GM23338 (cell line): ENCODE results near the gene HMGCLL1. TPM values are rescaled to one million over a fixed set of nuclear protein-coding genes. Genes with fewer than 3 reads are reported as not detected.

Source experiments
- ATAC-seq: fragments of 200-7000 bp; cut with Tn5 transposase; 3 replicates; pipeline ENCODE4 v1.9.1; 2020
- DNase-seq: peaks from one replicate; pipeline ENCODE4 v3.0.0-alpha.2; 2015; ENCODE audit warnings: low spot score
- H2AFZ ChIP-seq: fragments of 200-600 bp; sonication (generic); 2 replicates; pipeline ENCODE4 v1.8.0; 2016; ENCODE audit warnings: antibody characterized with exemption, mild to moderate bottlenecking, moderate library complexity
- H3F3A ChIP-seq: fragments of 200-600 bp; sonication (generic); replicated peaks from 2 replicates; pipeline ENCODE4 v1.8.0; 2017; ENCODE audit warnings: antibody characterized with exemption, mixed run types, low read depth
- H3K27ac ChIP-seq: fragments of 200-600 bp; sonication (generic); 2 replicates; pipeline ENCODE4 v1.6.1; 2016; ENCODE audit warnings: low read depth
- H3K27me3 ChIP-seq: fragments of 200-600 bp; sonication (generic); 2 replicates; pipeline ENCODE4 v1.8.0; 2016; ENCODE audit warnings: mild to moderate bottlenecking, mixed run types, moderate library complexity; ENCODE audit not compliant: insufficient read depth
- H3K36me3 ChIP-seq: fragments of 200-600 bp; sonication (generic); 2 replicates; pipeline ENCODE4 v1.8.0; 2016; ENCODE audit warnings: mild to moderate bottlenecking; ENCODE audit not compliant: insufficient read depth
- H3K4me1 ChIP-seq: fragments of 200-600 bp; sonication (generic); 2 replicates; pipeline ENCODE4 v1.8.0; 2016; ENCODE audit warnings: mild to moderate bottlenecking, moderate library complexity; ENCODE audit not compliant: insufficient read depth
- H3K4me2 ChIP-seq: fragments of 200-600 bp; sonication (generic); 2 replicates; pipeline ENCODE4 v1.7.1; 2017; ENCODE audit warnings: mixed run types
- H3K4me3 ChIP-seq: fragments of 200-600 bp; sonication (generic); 2 replicates; pipeline ENCODE4 v1.6.1; 2016; ENCODE audit warnings: mixed run types
- H3K79me2 ChIP-seq: fragments of 200-600 bp; sonication (generic); replicated peaks from 2 replicates; pipeline ENCODE4 v1.8.0; 2017; ENCODE audit warnings: mild to moderate bottlenecking; ENCODE audit not compliant: insufficient read depth
- H3K9me2 ChIP-seq: fragments of 200-600 bp; sonication (generic); 2 replicates; pipeline ENCODE4 v1.8.0; 2017; ENCODE audit not compliant: insufficient read depth
- H4K20me1 ChIP-seq: fragments of 200-600 bp; sonication (generic); replicated peaks from 2 replicates; pipeline ENCODE4 v1.8.0; 2017; ENCODE audit warnings: mild to moderate bottlenecking; ENCODE audit not compliant: insufficient read depth
- H3K27ac Mint-ChIP-seq: 2 replicates; pipeline ENCODE4 v1.8.0; 2020; ENCODE audit warnings: inconsistent platforms, mild to moderate bottlenecking, moderate library complexity, mixed read lengths
- H3K27me3 Mint-ChIP-seq: 3 replicates; pipeline ENCODE4 v1.8.0; 2022; ENCODE audit warnings: low read depth, mild to moderate bottlenecking, moderate library complexity, mixed read lengths, inconsistent platforms; ENCODE audit not compliant: insufficient read depth, poor library complexity
- H3K36me3 Mint-ChIP-seq: 3 replicates; pipeline ENCODE4 v1.8.0; 2021; ENCODE audit warnings: low read depth, mild to moderate bottlenecking, inconsistent platforms, moderate library complexity, mixed read lengths
- H3K4me1 Mint-ChIP-seq: 3 replicates; pipeline ENCODE4 v1.8.0; 2020; ENCODE audit warnings: mild to moderate bottlenecking, inconsistent platforms, mixed read lengths
- H3K4me3 Mint-ChIP-seq: 3 replicates; pipeline ENCODE4 v1.8.0; 2021; ENCODE audit warnings: moderate library complexity, mild to moderate bottlenecking, inconsistent platforms, mixed read lengths
- H3K9me3 Mint-ChIP-seq: 3 replicates; pipeline ENCODE4 v1.8.0; 2020; ENCODE audit warnings: moderate library complexity, mild to moderate bottlenecking, inconsistent platforms, mixed read lengths
- CREB1 ChIP-seq: fragments of 250-450 bp; sonication (Bioruptor Pico); IDR thresholded peaks from 2 replicates; pipeline ENCODE4 v1.5.0; 2020; ENCODE audit warnings: low read depth, mild to moderate bottlenecking, moderate library complexity
- NANOG ChIP-seq: IDR thresholded peaks from 2 replicates; pipeline ENCODE4 v1.6.1; 2016; ENCODE audit warnings: antibody characterized with exemption, borderline replicate concordance
- ZNF114 ChIP-seq: fragments of 250-450 bp; sonication (Bioruptor Pico); IDR thresholded peaks from 2 replicates; pipeline ENCODE4 v1.5.0; 2020; ENCODE audit warnings: mild to moderate bottlenecking, moderate library complexity
- polyA plus RNA-seq: library from polyadenylated mRNA; unstranded; fragments of >200 nt; fragmentation: Nextera tagmentation; extraction: Ambion mirVana; gene quantifications from 2 replicates; pipeline ENCODE4 v1.2.1, GENCODE V29; 2016
- total RNA-seq: library from RNA; depleted of rRNA; stranded (reverse); fragments of >200 nt; shearing (Covaris generic); gene quantifications from 2 replicates; pipeline ENCODE4 v1.2.3, GENCODE V29; 2014
- TF ChIP-seq, protein P1 (sequence below), 2 experiments: fragments of 200-600 bp in 1 of 2; sonication (generic) in 1 of 2; conservative IDR thresholded peaks; 2 replicates each; pipeline versions ENCODE4 v1.5.1 to v1.6.1; 2016 to 2017; ENCODE audit warnings: antibody characterized with exemption in 2 of 2, low read depth in 2 of 2, mild to moderate bottlenecking in 2 of 2, moderate library complexity in 1 of 2
- TF ChIP-seq, protein P2 (sequence below): IDR thresholded peaks from one replicate; pipeline ENCODE4 v1.6.1; 2018; ENCODE audit warnings: antibody characterized with exemption; ENCODE audit not compliant: unreplicated experiment

Gene HMGCLL1
- total and polyA plus RNA-seq, 2 experiments from 2014 or later, result 0.24 TPM; not detected in 1

DNA sequence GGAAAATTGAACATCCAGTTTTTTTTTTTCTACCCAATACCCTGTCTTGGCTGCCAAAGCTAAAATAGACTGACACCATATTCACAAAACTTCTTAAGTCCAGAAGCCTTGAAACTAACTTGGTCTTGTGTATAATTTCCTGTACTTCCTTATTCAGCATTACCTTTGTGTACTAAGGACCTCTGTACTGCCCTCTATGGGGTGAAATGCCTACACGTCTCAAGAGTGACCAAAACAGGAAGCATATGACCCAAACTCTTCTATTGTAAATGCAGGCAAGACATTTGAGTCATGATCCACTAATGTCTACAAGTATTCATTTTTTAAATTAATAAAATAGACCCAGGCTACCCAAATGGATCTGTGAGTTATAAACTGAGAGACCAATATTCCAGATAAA is 50.4 kb downstream of the HMGCLL1 start:
- Histone ChIP-seq H3K4me3 (no peak overlapping the region), H3K36me3 (no peaks in the 10 kb centered on the region), H3K27me3 (no peaks in the 10 kb centered on the region), H3K4me2 (no peak overlapping the region), H3K9me2 (no peaks in the 10 kb centered on the region), H3K79me2 (no peaks in the 10 kb centered on the region), H3K27ac (no peak overlapping the region), H4K20me1 (no peaks in the 10 kb centered on the region), H3F3A (no peaks in the 10 kb centered on the region), H3K4me1 (peaks cover 13% of the 10 kb centered on the region), H2AFZ (no peak overlapping the region)
- no peaks in the 10 kb centered on the region for H3K36me3 Mint-ChIP-seq
- no peak overlapping the region for H3K4me3 Mint-ChIP-seq
- H3K27ac Mint-ChIP-seq, result no peak overlapping the region
- peak; percentile 75 for DNase-seq
- ATAC-seq, result peak; percentile 82
- H3K9me3 Mint-ChIP-seq, result no peaks in the 10 kb centered on the region
- TF ChIP-seq CREB1 (CRISPR knock-in tag), result no peak
- TF ChIP-seq, protein P1, sequence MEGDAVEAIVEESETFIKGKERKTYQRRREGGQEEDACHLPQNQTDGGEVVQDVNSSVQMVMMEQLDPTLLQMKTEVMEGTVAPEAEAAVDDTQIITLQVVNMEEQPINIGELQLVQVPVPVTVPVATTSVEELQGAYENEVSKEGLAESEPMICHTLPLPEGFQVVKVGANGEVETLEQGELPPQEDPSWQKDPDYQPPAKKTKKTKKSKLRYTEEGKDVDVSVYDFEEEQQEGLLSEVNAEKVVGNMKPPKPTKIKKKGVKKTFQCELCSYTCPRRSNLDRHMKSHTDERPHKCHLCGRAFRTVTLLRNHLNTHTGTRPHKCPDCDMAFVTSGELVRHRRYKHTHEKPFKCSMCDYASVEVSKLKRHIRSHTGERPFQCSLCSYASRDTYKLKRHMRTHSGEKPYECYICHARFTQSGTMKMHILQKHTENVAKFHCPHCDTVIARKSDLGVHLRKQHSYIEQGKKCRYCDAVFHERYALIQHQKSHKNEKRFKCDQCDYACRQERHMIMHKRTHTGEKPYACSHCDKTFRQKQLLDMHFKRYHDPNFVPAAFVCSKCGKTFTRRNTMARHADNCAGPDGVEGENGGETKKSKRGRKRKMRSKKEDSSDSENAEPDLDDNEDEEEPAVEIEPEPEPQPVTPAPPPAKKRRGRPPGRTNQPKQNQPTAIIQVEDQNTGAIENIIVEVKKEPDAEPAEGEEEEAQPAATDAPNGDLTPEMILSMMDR (conservative IDR thresholded peaks at IDR 0.05; ENCODE audit: low read depth in 2 of 2), result peak; percentile 66 to 72
- H3K27me3 Mint-ChIP-seq, result no peaks in the 10 kb centered on the region
- peaks cover 12% of the 10 kb centered on the region for H3K4me1 Mint-ChIP-seq

DNA sequence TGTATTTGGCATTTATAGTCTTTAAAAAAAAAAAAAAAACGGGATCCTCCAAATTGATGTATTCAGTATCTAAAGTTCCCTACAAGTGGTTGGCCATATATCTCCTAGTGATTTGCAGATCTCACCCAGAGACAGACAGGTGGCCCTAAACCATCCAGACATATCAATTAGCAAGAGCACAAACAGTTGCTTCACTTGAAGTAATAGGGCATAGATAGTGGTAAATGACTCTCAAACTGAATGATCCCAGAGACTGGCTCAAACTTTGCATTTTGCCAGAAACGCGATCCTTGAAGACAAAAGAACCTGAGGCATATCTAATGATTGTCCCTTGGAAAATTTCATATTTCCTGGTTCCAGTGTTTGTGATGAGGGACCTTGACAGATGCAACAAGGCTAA is 54.6 kb downstream of the HMGCLL1 start:
- Histone ChIP-seq H3K4me1 (peaks cover 13% of the 10 kb centered on the region), H3K9me2 (no peaks in the 10 kb centered on the region), H3K79me2 (no peaks in the 10 kb centered on the region), H3K36me3 (no peaks in the 10 kb centered on the region), H3F3A (no peaks in the 10 kb centered on the region), H3K27ac (no peak overlapping the region), H3K4me2 (no peak overlapping the region), H3K4me3 (no peak overlapping the region), H2AFZ (no peak overlapping the region), H3K27me3 (no peaks in the 10 kb centered on the region), H4K20me1 (no peaks in the 10 kb centered on the region)
- no peak overlapping the region for H3K27ac Mint-ChIP-seq
- TF ChIP-seq, protein P2, sequence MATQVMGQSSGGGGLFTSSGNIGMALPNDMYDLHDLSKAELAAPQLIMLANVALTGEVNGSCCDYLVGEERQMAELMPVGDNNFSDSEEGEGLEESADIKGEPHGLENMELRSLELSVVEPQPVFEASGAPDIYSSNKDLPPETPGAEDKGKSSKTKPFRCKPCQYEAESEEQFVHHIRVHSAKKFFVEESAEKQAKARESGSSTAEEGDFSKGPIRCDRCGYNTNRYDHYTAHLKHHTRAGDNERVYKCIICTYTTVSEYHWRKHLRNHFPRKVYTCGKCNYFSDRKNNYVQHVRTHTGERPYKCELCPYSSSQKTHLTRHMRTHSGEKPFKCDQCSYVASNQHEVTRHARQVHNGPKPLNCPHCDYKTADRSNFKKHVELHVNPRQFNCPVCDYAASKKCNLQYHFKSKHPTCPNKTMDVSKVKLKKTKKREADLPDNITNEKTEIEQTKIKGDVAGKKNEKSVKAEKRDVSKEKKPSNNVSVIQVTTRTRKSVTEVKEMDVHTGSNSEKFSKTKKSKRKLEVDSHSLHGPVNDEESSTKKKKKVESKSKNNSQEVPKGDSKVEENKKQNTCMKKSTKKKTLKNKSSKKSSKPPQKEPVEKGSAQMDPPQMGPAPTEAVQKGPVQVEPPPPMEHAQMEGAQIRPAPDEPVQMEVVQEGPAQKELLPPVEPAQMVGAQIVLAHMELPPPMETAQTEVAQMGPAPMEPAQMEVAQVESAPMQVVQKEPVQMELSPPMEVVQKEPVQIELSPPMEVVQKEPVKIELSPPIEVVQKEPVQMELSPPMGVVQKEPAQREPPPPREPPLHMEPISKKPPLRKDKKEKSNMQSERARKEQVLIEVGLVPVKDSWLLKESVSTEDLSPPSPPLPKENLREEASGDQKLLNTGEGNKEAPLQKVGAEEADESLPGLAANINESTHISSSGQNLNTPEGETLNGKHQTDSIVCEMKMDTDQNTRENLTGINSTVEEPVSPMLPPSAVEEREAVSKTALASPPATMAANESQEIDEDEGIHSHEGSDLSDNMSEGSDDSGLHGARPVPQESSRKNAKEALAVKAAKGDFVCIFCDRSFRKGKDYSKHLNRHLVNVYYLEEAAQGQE, result no peak
- no peak for TF ChIP-seq CREB1 (CRISPR knock-in tag)
- no peak overlapping the region for H3K4me3 Mint-ChIP-seq
- H3K36me3 Mint-ChIP-seq, result no peaks in the 10 kb centered on the region
- H3K27me3 Mint-ChIP-seq, result no peaks in the 10 kb centered on the region
- no peaks in the 10 kb centered on the region for H3K9me3 Mint-ChIP-seq
- DNase-seq (no peak), ATAC-seq (no peak)
- peaks cover 12% of the 10 kb centered on the region for H3K4me1 Mint-ChIP-seq

DNA sequence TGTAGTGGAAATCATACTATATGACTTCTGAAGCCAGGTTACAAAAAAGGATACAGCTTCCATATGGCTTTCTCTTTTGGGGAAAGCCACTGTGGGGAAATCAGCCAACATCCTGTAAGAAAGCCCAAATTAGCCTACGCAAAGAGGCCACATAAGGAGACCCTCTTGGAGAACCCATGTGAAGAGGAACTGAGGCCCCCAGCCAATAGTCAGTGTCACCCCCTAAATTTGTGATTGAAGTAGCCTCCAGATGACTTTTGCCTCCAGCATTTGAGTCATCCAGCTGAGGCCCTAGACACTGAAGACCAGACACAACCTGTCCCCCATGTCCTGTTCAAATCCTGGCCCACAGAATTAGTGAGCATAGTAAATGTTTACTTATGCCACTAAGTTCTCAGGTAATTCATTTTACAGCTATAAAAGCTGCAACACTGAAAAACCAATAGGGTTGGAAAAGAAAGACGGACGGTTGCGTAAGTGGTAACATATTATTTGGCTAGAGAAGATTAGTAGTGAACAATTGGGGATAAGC is 60.4 kb downstream of the HMGCLL1 start:
- H2AFZ ChIP-seq, result no peak overlapping the region; the same call in 1 of the 2 replicates

More for the DNA sequence above, 60.4 kb downstream of the HMGCLL1 start:
- Mint-ChIP-seq H3K27me3 (no peaks in the 10 kb centered on the region), H3K4me3 (no peak overlapping the region), H3K4me1 (no peaks in the 10 kb centered on the region), H3K36me3 (no peaks in the 10 kb centered on the region), H3K27ac (no peak overlapping the region), H3K9me3 (no peaks in the 10 kb centered on the region)
- no peak overlapping the region for H3K4me2 ChIP-seq
- H3F3A ChIP-seq, result no peaks in the 10 kb centered on the region
- no peak overlapping the region for H3K27ac ChIP-seq
- no peaks in the 10 kb centered on the region for H3K9me2 ChIP-seq
- TF ChIP-seq ZNF114 (no peak), NANOG (no peak)
- TF ChIP-seq, protein P2, result no peak
- H4K20me1 ChIP-seq, result no peaks in the 10 kb centered on the region
- H3K79me2 ChIP-seq, result no peaks in the 10 kb centered on the region
- H3K4me3 ChIP-seq, result no peak overlapping the region
- H3K36me3 ChIP-seq, result no peaks in the 10 kb centered on the region
- ATAC-seq (no peak), DNase-seq (no peak)
- H3K4me1 ChIP-seq, result no peaks in the 10 kb centered on the region
- H3K27me3 ChIP-seq, result no peaks in the 10 kb centered on the region
